ENCODE measurements around the gene TMEM175. TPM values are rescaled to one million over a fixed set of nuclear protein-coding genes. Genes with fewer than 3 reads are reported as not detected.
A peak's percentile ranks its signal among the peaks of the same experiment; 100 is the strongest.

TMEM175 gene
- total and polyA plus RNA-seq, 2 of the 4 experiments (the other 2 are of a cell fraction), result 7.7 to 41.9 TPM

DNA sequence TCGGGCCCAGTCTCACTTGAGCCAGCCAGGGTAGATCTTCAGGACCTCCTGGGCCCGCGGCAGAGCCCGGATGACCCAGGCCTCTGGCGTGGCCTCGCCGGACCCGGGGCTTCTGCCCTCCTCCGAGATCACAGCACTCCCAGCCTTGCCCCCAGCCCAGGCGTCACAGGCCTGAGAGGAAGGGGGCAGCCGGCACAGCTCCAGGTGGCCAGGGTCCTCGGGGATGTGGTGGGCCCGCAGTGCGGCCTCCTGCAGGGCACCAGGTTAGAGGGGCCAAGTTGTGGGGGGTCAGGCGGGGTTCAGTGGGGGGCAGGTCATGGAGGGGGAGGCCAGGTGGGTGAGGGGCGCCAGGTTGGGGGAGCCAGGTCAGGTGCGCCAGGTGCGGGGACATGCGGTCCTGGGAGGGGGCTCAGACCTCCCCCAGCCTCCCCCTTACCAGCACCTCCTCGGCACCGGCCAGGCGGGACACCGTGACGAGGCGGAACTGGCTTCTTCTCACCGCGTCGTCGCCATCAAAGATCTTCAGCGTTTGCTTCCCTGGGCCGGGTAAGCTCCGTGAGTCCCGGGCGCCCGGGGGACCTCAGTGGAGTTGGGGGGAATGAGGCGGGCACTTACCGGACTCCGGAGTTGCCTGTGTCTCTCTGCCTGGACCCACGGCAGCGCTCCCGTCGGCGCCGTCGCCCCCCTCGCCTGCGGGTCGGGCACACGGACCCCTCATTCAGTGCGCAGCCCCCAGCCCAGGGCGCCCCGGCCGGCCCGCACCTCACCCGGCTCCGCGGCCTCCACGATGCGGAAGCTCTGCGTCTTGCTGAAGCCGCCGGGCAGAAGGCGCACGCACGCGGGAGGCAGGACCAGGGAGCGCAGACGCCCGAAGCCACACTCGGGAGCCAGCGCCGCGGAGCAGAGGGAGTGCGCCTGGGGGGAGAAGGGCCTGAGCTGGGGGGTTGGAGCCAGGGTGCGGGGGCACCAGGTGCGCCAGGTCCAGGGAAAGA is 35.1 kb downstream of the TMEM175 start:
- H3K14ac ChIP-seq (replicated peaks; ENCODE audit: low read depth, low read length), result no peak overlapping the region
- no peak overlapping the region for H2BK120ac ChIP-seq (ENCODE audit: low read depth, low read length)
- no peaks in the 10 kb centered on the region for H3K9me3 ChIP-seq (ENCODE audit: control insufficient read depth, insufficient read depth, low read length)
- no peak overlapping the region for H3K56ac ChIP-seq (ENCODE audit: extremely low read depth, insufficient read depth, low read length)
- H3K36me3 ChIP-seq (ENCODE audit: control insufficient read depth, insufficient read depth, low read length), result peaks cover 40% of the 10 kb centered on the region; the same call in 1 of the 2 replicates
- H4K5ac ChIP-seq (ENCODE audit: low read depth, low read length), result no peak overlapping the region
- H4K8ac ChIP-seq (ENCODE audit: low read depth in 2 of 2, low read length in 2 of 2), result no peak overlapping the region
- no peak overlapping the region for H4K91ac ChIP-seq (ENCODE audit: insufficient read depth, low read depth, low read length)
- 60% methylated on average over 28 of the region's 76 CpGs; no CpG with 5 or more reads in 1 of the 2 experiments for WGBS, 2 experiments (ENCODE audit: extremely low coverage in 2 of 2, insufficient read length in 1 of 2)
- BruUV-seq (replicated peaks), result no TSS peak
- H3K4me2 ChIP-seq (ENCODE audit: low read depth, low read length), result no peak overlapping the region
- no peak overlapping the region for H2AFZ ChIP-seq (replicated peaks; ENCODE audit: low read length, poor library complexity)
- no peak overlapping the region for H3K23ac ChIP-seq (ENCODE audit: low read depth, low read length)
- H3K27me3 ChIP-seq (ENCODE audit: control insufficient read depth, insufficient read depth, low read length), result no peaks in the 10 kb centered on the region
- no peak overlapping the region for H3K9ac ChIP-seq (ENCODE audit: low read depth, low read length)
- H3K4me1 ChIP-seq (ENCODE audit: control insufficient read depth, insufficient read depth, low read length), result peaks cover 4% of the 10 kb centered on the region; the same call in 1 of the 2 replicates
- peaks cover 13 to 19% of the 10 kb centered on the region in 2 experiments; a peak in 3 of 4 replicates for H3K79me1 ChIP-seq (ENCODE audit: low read depth in 1 of 2, low read length in 2 of 2)
- H3K4me3 ChIP-seq (ENCODE audit: insufficient read depth, low read depth, low read length), result no peak overlapping the region
- POLR2A ChIA-PET (ENCODE audit: unreplicated experiment), result no interaction called here
- no peak for DNase-seq
- H3K18ac ChIP-seq (ENCODE audit: low read depth, low read length), result no peak overlapping the region
- H2AK9ac ChIP-seq (replicated peaks; ENCODE audit: low read depth, low read length, poor library complexity), result peak overlapping the region; percentile 8
- no peak overlapping the region for H2BK5ac ChIP-seq (ENCODE audit: low read depth, low read length, poor library complexity, severe bottlenecking)
- intact Hi-C loops (cut with micrococcal nuclease), result no loop called here
- no peak overlapping the region for H2BK15ac ChIP-seq (ENCODE audit: low read depth, low read length)
- no peak for ATAC-seq (ENCODE audit: low read depth)
- H3K4ac ChIP-seq (ENCODE audit: low read depth, low read length), result no peak overlapping the region
- in situ Hi-C loops (cut with MboI; ENCODE audit: low sequenced_read_pairs), result no loop called here
- no peak overlapping the region for H2AK5ac ChIP-seq (ENCODE audit: low read depth, low read length)
- dilution Hi-C loops (cut with HindIII; ENCODE audit: low sequenced_read_pairs, unreplicated experiment), result no loop called here
- CTCF ChIA-PET, result no interaction called here
- no peak overlapping the region for H3K27ac ChIP-seq (ENCODE audit: insufficient read depth, low read length)
- no peaks in the 10 kb centered on the region; the same call in 1 of the 2 replicates for H3K9me1 ChIP-seq (ENCODE audit: insufficient read depth, low read length)
- no peak overlapping the region for H2BK20ac ChIP-seq (ENCODE audit: low read depth, low read length)
- peaks cover 25% of the 10 kb centered on the region for H4K20me1 ChIP-seq (ENCODE audit: insufficient read depth, low read length)
- TF ChIP-seq MAFK (IDR thresholded peaks at IDR 0.05; ENCODE audit: low read depth, low read length) (no peak), FOS (IDR thresholded peaks at IDR 0.05; ENCODE audit: low read depth, low read length) (no peak), CHD1 (IDR thresholded peaks at IDR 0.05; ENCODE audit: low read depth, low read length) (no peak), RAD21 (IDR thresholded peaks at IDR 0.05; ENCODE audit: low read length) (no peak), USF2 (IDR thresholded peaks at IDR 0.05; ENCODE audit: low read depth, low read length) (no peak), RCOR1 (IDR thresholded peaks at IDR 0.05; ENCODE audit: insufficient replicate concordance, low read length) (no peak), NFE2L2 (IDR thresholded peaks at IDR 0.05; ENCODE audit: low read depth, low read length) (no peak), MXI1 (IDR thresholded peaks at IDR 0.05; ENCODE audit: borderline replicate concordance, low read depth, low read length) (no peak), BHLHE40 (IDR thresholded peaks at IDR 0.05; ENCODE audit: low read depth, low read length) (no peak), SMC3 (IDR thresholded peaks at IDR 0.05; ENCODE audit: low read depth, low read length) (no peak), CTCF (conservative IDR thresholded peaks at IDR 0.05; ENCODE audit: low read depth, low read length) (no peak), CEBPB (IDR thresholded peaks at IDR 0.05; ENCODE audit: low read depth, low read length) (no peak), RFX5 (IDR thresholded peaks at IDR 0.05; ENCODE audit: low read depth, low read length) (no peak)
- TF ChIP-seq, protein P1, sequence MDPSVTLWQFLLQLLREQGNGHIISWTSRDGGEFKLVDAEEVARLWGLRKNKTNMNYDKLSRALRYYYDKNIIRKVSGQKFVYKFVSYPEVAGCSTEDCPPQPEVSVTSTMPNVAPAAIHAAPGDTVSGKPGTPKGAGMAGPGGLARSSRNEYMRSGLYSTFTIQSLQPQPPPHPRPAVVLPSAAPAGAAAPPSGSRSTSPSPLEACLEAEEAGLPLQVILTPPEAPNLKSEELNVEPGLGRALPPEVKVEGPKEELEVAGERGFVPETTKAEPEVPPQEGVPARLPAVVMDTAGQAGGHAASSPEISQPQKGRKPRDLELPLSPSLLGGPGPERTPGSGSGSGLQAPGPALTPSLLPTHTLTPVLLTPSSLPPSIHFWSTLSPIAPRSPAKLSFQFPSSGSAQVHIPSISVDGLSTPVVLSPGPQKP (IDR thresholded peaks at IDR 0.05; ENCODE audit: borderline replicate concordance, low read depth, low read length), result no peak
